NT2/D1 (cell line): ENCODE data around the gene IKZF5.

Experiments
- DNase-seq: peaks from one replicate; pipeline ENCODE4 v3.0.0-alpha.2; 2011; ENCODE audit warnings: low read depth, low spot score
- H3K27me3 ChIP-seq: 2 replicates; pipeline ENCODE4 v1.6.0; 2011; ENCODE audit warnings: mild to moderate bottlenecking; ENCODE audit not compliant: insufficient read length, insufficient read depth
- H3K36me3 ChIP-seq: 2 replicates; pipeline ENCODE4 v1.6.1; 2011; ENCODE audit warnings: mild to moderate bottlenecking, low read length, mixed read lengths; ENCODE audit not compliant: insufficient read depth, insufficient read length
- H3K4me1 ChIP-seq: 2 replicates; pipeline ENCODE4 v1.5.1; 2011; ENCODE audit not compliant: insufficient read depth, insufficient read length
- H3K4me3 ChIP-seq: 2 replicates; pipeline ENCODE4 v1.5.1; 2011; ENCODE audit warnings: low read depth; ENCODE audit not compliant: insufficient read length
- H3K9ac ChIP-seq: 2 replicates; pipeline ENCODE4 v1.6.0; 2011; ENCODE audit warnings: low read depth; ENCODE audit not compliant: insufficient read length
- H3K9me3 ChIP-seq: 2 replicates; pipeline ENCODE4 v1.5.1; 2011; ENCODE audit warnings: mild to moderate bottlenecking, low read length; ENCODE audit not compliant: insufficient read depth
- SUZ12 ChIP-seq: IDR thresholded peaks from 2 replicates; pipeline ENCODE4 v1.6.1; 2011; ENCODE audit not compliant: insufficient read length, insufficient read depth; ENCODE audit errors: extremely low read depth
- YY1 ChIP-seq: IDR thresholded peaks from 2 replicates; pipeline ENCODE4 v1.6.1; 2011; ENCODE audit not compliant: insufficient read length, insufficient read depth
- ZNF274 ChIP-seq: IDR thresholded peaks from 2 replicates; pipeline ENCODE4 v1.6.1; 2011; ENCODE audit warnings: mild to moderate bottlenecking, low read depth, low read length

Gene IKZF5

GRCh38 chr10:123039632-123039930 lies 31.0 kb upstream of the IKZF5 start:
- no peak overlapping the region for H3K4me3 ChIP-seq
- H3K36me3 ChIP-seq = no peaks in the 10 kb centered on the region
- no peak for TF ChIP-seq YY1
- TF ChIP-seq SUZ12 = no peak
- TF ChIP-seq ZNF274 = no peak
- DNase-seq = no peak
- no peaks in the 10 kb centered on the region for H3K9me3 ChIP-seq
- no peak overlapping the region for H3K9ac ChIP-seq
- H3K4me1 ChIP-seq = no peaks in the 10 kb centered on the region
- H3K27me3 ChIP-seq = no peaks in the 10 kb centered on the region

- no peak for TF ChIP-seq SUZ12
- no peak for TF ChIP-seq ZNF274
- no peak for TF ChIP-seq YY1
- no peak for DNase-seq
- no peaks in the 10 kb centered on the region for H3K9me3 ChIP-seq
Measured at GRCh38 chr10:123038782-123039631, 30.4 kb upstream of the IKZF5 start.

DNA sequence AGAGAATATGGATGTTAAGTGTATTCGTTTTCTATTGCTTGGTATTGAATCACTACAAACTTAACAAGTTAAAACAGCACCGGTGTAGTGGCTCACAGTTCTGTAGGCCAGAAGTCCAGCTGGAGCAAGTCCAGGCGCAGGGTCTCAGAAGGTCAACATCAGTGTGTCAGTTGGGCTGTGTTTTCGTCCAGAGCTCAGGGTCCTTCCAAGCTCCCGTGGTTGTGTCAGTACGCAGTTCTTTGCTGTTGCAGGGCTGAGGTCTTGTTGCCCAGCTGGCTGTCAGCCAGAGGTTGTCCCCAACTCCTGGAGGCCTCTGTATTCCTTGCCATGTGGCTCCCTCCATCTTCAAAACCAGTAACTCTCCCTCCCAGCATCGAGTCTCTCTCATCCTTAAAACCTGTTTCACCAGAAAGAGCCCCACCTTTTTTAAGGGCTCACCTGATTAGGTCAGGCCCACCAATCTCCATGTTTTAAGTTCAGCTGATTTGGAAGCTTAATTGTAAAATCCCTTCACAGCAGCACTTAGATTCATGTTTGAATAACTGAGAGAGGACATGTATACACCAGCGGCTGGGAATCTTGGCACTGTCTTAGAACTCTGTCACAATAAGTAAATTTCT lies 27.0 kb upstream of the IKZF5 start:
- no peaks in the 10 kb centered on the region for H3K27me3 ChIP-seq
- H3K4me3 ChIP-seq = no peak overlapping the region
- no peaks in the 10 kb centered on the region for H3K36me3 ChIP-seq
- no peak overlapping the region for H3K9ac ChIP-seq
- H3K4me1 ChIP-seq = no peaks in the 10 kb centered on the region
- TF ChIP-seq YY1 (no peak), ZNF274 (no peak), SUZ12 (no peak)
- H3K9me3 ChIP-seq = no peaks in the 10 kb centered on the region
- no peak for DNase-seq

More at GRCh38 chr10:123038782-123039631, 30.4 kb upstream of the IKZF5 start:
- Histone ChIP-seq H3K36me3 (no peaks in the 10 kb centered on the region), H3K4me3 (no peak overlapping the region), H3K4me1 (no peaks in the 10 kb centered on the region), H3K9ac (no peak overlapping the region), H3K27me3 (no peaks in the 10 kb centered on the region)

DNA sequence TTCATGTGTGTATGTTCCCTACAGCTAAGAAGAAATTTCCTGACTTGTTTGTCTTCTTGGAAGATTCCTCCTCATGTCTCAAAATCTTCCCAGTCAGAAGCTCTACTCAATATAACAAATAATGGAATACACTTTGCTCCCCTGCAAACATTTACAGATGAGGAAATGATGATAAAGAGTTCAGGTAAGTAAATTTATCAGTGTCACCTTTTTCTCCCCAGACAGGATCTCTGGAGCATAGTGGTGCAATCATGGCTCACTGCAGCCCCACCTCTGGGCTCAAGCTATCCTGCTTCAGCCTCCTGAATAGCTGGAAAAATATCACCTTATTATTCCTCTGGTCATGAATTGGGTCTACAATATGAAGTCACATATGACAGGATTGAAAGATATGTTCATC lies 25.7 kb upstream of the IKZF5 start:
- Histone ChIP-seq H3K36me3 (no peaks in the 10 kb centered on the region), H3K27me3 (no peaks in the 10 kb centered on the region), H3K4me3 (no peak overlapping the region), H3K9me3 (no peaks in the 10 kb centered on the region), H3K9ac (no peak overlapping the region), H3K4me1 (no peaks in the 10 kb centered on the region)
- no peak for TF ChIP-seq SUZ12
- no peak for TF ChIP-seq YY1
- TF ChIP-seq ZNF274 = no peak
- DNase-seq = no peak

DNA sequence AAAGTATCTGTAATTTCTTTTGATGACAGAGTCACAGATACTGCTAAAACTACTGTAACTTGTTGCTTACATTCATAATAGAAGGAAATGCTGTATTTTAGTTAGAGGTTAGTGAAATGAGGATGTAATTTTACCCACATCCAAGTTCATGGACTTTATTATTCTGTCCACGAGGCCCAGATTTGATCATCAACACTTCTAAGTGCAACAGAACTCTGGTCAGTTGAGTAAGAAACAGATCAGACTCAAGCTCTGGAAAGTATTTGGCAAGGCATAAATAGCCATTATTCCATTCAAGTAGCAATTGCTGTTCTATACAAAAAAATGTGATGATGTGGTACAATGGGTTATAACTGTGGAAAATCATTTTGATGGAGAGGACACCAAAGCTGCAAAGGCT lies 22.5 kb upstream of the IKZF5 start:
- H3K36me3 ChIP-seq = no peaks in the 10 kb centered on the region
- H3K4me3 ChIP-seq = no peak overlapping the region

GRCh38 chr10:123027861-123028260 lies 19.3 kb upstream of the IKZF5 start:
- Histone ChIP-seq H3K4me3 (no peak overlapping the region), H3K9ac (no peak overlapping the region), H3K36me3 (no peaks in the 10 kb centered on the region), H3K9me3 (no peaks in the 10 kb centered on the region), H3K4me1 (no peaks in the 10 kb centered on the region), H3K27me3 (no peaks in the 10 kb centered on the region)
- DNase-seq = no peak
- no peak for TF ChIP-seq ZNF274
- TF ChIP-seq SUZ12 = no peak
- no peak for TF ChIP-seq YY1

More for the DNA sequence above, 22.5 kb upstream of the IKZF5 start:
- H3K9me3 ChIP-seq = no peaks in the 10 kb centered on the region
- no peak overlapping the region for H3K9ac ChIP-seq
- TF ChIP-seq SUZ12 = no peak
- TF ChIP-seq ZNF274 = no peak
- no peak for TF ChIP-seq YY1
- H3K27me3 ChIP-seq = no peaks in the 10 kb centered on the region
- no peak for DNase-seq
- H3K4me1 ChIP-seq = no peaks in the 10 kb centered on the region

GRCh38 chr10:123026302-123026701 lies 17.7 kb upstream of the IKZF5 start:
- no peak overlapping the region for H3K4me3 ChIP-seq
- no peaks in the 10 kb centered on the region for H3K4me1 ChIP-seq
- H3K9ac ChIP-seq = no peak overlapping the region
- no peaks in the 10 kb centered on the region for H3K9me3 ChIP-seq
- DNase-seq = no peak
- no peaks in the 10 kb centered on the region for H3K36me3 ChIP-seq
- no peaks in the 10 kb centered on the region for H3K27me3 ChIP-seq
- TF ChIP-seq SUZ12 = no peak
- no peak for TF ChIP-seq YY1
- TF ChIP-seq ZNF274 = no peak
